Pons (tissue), 1 donor: ENCODE data around the gene ECSIT.

Experiments used
- DNase-seq: peaks from one replicate; pipeline ENCODE4 v3.0.0-alpha.2; 2016; ENCODE audit warnings: low spot score

ECSIT gene

DNA sequence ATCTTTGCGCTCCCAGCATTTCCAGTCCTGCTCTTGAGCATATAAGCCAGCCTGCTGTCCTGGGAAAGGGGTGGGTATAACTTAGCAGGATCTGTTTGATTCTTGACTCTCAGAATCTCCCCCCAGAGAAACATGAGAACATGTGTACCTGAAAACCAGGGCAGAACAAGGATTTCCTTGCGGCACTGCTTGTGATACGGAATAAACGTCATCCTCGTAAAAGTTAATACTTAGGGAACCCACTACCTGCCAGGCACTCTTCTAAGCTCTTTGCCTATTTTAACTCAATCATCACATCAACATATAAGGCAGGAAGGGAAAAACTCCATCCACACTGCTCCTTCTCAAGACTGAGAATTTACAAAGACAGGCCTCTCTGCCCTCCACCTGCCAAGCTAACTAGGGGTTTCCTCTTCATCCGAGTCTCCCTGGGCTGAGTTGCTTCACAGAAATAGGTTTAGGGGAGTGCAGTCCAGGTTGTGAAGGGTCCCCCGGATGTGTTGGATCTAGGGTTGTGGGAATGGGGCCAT lies 24.4 kb downstream of the ECSIT start:
- no peak for DNase-seq

DNA sequence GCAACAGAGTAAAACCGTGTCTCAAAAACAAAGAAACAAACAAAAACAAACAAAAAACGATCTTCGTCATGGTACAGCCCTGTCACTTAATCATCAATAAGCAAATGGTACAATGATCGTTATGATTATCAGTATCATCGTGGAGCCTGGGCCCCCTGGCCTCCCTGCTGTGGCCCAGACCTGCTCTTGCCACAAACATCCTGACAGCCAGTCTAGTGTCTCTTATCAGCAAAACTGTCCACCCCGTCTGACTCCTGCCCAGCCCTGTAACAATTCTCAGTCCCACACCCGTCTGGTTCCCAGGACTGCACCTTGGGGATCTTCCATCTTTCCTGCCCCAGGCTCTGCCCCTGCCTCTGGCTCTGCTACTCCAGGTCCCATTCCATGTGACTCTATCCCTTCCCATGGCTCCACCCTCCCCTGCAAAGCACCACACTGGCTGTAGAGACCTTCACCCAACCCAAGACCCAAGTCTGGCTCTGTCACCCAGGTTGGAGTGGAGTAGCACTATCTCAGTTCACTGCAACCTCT lies 29.0 kb downstream of the ECSIT start:
- no peak for DNase-seq

DNA sequence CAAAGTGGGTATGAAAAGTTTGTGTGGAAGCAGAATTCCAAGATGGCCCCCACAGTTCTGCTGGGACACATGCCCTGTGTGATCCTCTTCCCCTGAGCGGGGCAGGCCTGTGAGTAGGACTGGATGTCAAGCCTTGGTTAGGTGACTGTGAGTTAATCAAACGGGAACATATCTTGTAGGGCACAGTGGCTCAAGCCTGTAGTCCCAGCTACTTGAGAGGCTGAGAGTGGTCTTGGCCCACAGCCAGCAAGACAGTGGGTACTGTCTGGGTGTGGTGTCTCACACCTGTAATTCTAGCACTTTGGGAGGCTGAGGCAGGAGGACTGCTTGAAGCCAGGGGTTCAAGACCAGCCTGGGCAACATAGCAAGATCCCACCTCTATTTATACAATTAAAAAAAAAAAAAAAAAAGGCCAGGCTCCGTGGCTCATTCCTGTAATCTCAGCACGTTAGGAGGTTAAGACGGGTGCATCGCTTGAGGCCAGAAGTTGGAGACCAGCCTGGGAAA lies 29.7 kb downstream of the ECSIT start:
- DNase-seq = no peak

DNA sequence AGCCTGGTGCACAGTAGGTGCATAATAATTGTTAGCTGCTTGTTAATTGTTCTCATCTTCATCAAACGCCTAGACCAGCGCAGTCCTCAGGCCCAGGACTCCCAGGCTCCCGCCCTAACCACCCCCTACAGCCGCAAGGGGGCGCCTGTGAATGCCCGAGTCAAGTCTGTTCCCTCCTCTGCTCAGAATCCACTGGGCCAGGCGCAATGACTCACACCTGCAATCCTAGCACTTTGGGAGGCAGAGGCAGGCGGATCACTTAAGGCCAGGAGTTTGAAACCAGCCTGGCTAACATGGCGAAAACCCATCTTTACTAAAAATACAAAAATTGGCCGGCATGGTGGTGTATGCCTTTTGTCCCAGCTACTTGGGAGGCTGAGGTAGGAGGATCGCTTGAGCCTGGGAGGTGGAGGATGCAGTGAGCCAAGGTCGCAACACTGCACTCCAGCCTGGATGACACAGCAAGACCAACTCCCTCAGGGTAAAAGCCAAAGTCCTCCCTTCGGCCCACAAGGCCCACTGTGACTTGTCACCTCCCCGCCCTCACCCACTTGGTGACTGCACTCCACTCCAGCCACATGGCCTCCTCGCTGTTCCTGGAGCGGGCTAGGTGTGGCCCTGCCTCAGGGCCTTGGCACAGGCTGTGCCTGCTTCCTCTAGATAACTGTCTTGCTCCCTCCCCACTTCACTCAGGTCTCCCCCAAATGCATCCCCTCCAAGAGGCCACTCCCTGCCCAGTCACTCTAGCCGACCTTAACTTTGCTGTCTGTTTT lies 32.4 kb downstream of the ECSIT start:
- DNase-seq = peak; percentile 31

DNA sequence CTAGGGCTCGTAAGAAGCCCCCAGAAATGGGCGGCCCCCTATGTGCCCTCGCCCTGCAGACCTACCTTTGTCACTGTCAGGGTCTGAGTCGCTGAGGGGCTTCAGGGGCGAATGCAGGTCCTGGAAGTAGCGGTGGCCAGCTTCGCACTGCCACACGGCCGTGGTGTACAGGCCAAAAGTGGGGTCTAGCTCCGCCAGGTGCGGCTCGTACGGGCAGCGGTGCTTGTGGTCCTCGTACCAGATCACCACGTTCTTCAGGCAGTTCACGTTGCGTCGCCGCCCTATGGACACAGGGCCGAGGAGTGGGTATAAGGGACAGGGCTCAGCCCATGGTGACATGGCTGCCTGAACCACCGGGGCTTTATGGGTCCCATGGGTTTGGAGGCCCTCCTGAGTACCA lies 33.0 kb downstream of the ECSIT start:
- no peak for DNase-seq

DNA sequence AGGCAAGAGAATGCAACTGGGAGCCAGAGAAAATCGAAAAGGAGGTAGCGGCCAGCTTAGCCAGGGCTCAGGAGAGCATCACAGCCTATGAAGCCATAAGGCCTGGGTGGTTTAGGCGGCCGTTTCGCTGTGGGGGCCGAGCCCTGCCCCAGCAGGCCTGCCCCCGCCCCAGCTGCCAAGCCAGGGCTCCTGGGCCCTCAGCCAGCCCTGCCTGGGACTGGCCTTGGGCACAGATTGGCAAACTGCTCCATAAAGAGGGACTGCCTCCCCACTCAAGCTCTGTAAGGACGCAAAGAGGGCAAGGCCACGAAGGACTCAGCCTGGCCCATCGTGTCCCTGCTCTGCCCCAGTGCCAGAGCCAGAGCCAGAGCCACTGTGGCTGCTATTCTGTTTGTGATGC lies 33.5 kb downstream of the ECSIT start:
- DNase-seq = peak; percentile 15

DNA sequence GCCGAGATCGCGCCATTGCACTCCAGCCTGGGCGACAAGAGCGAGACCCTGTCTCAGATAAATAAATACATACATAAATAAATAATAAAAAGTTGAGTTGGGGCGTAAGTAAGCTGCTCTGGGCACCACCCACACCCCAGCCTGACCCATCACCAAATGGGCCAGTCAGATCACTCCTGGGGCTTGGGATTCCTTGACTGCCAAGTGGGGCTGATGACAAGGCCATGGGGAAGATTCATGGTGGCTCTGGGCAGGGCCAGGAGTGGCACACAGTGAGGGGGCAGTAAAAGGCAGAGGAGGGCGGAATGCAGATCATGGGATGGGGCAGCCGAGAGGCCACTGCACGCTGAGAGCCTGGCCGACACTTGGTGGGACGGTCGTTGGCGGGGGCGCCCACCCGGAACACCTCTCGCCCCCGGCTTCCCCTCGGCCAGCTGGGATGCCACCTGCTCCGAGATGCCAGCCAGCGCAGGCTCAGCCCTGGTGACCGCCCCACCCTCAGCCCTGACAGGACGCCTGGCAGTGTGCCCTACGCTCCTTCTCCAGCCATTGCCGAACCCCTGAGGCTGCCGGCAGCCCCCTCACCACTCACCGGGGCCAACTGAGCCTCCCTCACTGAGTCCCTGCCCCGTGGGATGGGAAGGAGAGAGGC lies 34.2 kb downstream of the ECSIT start:
- DNase-seq = no peak

DNA sequence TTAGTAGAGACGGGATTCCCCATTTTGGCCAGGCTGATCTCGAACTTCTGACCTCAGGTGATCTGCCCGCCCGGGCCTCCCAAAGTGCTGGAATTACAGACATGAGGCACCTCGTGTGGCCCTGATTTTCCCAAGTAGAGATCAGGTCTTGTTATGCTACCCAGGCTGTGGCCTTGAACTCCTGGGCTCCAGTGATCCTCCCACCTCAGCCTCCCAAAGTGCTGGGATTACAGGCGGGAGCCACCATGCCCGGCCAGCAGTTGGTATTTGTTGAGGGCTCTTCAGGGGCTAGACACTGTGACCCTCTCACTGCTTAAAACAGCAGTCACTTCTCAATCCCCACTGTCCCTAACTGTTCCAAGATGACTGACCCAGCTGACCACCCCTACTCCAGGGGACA lies 39.6 kb downstream of the ECSIT start:
- no peak for DNase-seq

DNA sequence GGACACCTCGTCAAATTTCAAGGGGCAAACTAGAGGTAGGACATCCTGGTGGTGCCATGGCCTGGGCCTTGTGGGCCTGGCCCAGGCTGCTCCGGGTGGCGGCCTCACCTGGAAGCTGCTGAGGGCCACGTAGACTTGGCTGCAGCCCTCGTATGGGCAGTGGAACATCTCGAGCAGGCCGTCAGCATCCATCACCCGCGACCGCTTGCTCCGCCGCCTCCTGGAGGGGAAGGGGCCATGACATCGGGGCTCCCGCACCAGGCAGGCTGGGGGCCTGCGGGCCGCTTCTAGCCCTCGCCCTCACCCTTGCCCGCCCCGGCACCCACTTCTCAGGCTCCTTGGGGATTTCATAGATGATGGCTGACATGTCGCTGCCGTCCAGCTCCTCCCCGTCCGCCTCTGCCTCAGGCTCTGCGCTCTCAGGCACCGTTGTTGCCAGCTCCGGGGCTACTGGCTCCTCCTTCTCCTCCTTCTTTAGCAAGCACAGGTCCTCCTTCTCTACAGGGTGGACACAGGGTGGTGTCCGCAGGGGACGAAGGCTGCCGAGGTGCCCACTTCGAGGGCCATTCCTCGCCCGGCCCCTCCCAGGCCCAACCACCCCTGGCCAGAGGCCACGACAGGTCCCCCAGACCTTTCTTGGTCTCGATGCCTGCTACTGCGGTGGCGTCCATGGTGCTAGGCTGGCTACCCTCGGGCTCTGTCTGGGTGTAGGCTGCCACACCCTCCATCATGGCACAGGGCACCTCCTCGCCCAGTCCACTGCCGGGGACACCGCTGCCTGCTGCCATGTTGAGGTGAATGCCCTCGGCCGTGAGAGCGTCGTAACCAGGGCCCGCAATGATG lies 42.1 kb downstream of the ECSIT start:
- DNase-seq = no peak

DNA sequence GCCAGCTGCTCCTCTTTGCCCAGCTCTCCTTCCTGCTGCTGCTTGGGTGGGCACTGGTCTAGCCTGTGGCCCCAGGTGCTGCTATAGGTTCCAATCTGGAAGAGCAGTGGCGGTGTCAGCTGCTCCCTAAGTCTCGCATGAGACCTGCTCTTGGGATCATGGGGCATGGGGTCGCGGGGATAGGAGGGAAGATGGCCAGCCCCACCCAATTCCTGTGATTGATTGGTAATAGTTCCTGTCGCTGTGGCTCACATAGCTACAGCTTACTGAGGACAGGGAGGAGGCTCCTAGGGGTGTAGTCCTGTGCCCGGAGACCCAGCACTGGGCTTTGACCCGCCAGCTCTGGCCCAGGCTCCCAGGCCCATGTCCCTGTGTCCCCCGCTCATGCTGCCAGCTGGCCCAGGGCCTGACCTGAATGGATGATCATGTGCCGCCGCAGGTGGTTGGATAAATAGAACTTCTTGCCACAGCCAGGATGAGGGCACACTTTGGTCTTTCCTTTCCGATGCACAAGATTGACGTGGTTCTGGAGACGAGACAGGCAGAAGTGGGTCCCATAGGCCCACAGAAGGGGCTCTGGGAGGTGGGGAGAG lies 43.6 kb downstream of the ECSIT start:
- no peak for DNase-seq

DNA sequence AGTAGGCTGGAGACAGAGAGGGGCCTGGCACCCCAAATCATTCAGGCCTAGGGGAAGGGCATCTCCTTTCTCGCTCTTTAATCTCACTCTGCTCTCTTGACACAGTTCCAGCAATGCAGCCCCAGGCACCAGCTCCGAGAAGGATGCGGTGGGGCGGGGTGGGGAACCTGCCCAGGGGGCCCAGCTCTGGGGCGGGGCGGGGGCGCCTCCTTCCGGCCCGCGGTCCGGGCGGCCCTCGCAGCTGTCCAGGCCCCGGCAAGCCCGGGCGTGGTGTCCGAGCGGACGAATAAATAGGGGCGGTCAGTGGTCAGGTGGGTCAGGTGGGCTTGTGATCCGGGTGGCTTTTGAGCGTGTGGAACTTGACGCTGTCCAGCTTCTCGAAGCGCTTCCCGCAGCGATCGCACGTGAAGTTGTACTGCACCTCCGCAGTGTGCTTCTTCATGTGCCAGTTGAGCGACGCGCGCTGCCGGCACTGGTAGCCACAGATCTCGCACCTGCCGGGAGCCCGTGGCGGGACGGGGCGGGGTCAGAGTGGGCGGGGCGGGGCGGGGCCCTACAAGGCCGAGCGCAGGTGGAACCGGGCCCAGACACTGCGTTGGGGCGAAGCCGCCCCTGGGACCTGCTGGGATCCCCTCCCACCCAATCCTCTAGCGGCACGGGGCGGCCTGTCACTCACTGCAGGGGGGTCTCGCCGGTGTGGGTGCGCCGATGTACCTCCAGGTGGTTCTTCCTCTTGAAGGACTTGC lies 45.4 kb downstream of the ECSIT start:
- DNase-seq = no peak

DNA sequence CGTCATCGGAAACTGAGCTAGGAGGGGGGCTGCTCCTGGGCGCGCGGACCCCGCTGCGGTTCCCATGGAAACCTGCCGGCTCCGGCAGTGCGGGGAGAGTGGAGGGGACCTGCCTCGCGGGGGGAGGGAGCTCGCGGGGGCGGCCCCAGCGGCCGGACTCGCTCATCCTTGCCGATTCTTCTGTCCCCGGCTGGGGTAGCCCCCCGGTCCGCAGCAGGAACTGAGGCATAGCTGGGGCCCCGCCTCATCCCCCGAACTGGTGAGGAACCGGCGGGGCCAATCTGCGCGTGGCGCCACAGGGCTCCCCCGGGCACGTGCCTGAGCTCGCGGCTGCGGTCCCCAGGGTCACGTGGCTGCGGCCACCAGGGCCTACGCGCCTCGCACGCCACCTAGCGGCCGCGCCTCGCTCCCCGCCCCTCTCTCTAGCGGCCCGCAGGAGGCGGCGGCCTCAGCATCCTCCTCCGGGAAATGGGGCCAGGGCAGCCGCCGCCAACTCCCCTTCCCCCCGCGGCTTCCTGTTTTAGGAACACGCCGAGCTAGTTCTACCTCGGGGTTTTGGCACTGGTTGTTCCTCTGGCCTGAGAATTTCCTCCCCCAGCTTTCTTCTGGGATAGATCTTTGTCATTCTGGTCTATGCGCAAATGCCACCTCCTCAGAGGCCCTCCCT lies 46.4 kb downstream of the ECSIT start:
- DNase-seq = peak; percentile 73

DNA sequence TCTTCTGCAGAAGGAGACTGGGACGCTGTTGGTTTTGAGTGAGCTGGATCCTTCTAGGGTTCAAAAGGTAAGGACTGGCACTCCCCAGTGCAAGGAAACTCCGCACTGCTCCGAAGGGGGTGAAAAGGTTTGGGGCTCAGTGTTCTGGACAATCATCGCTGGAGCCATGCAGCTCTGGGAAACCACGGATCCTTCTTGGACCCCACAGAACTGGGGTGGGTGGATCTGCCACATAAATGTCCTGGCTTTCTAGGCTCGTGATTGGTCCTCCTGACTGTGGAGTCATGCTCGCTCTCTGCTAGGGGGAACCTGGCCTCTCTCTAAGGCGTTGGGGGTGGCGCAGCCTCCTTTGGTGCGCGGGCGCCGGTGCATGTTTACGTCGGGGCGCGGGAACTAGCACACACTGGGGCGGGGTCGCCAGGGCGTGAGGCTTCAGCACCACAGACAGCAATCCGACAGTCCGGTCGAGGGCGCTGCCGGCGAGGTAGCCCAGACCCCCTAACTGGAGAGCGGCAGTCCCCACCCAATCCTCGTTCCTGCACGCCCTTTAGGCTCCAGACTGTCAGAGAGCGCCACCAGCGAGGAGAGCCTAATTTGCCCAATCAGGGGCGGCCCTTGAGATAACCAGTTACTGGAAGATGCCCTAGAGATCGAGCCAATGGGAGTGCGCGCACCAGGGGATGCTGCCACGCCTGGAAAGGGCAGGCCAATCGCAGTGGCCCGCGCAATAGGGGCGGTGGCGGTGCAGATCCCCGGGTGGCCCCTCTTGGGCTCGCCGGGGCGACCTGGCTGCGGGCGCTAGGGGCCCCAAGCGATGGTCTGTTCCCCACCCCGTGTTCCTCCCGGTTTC lies 47.2 kb downstream of the ECSIT start:
- peak; percentile 98 for DNase-seq

DNA sequence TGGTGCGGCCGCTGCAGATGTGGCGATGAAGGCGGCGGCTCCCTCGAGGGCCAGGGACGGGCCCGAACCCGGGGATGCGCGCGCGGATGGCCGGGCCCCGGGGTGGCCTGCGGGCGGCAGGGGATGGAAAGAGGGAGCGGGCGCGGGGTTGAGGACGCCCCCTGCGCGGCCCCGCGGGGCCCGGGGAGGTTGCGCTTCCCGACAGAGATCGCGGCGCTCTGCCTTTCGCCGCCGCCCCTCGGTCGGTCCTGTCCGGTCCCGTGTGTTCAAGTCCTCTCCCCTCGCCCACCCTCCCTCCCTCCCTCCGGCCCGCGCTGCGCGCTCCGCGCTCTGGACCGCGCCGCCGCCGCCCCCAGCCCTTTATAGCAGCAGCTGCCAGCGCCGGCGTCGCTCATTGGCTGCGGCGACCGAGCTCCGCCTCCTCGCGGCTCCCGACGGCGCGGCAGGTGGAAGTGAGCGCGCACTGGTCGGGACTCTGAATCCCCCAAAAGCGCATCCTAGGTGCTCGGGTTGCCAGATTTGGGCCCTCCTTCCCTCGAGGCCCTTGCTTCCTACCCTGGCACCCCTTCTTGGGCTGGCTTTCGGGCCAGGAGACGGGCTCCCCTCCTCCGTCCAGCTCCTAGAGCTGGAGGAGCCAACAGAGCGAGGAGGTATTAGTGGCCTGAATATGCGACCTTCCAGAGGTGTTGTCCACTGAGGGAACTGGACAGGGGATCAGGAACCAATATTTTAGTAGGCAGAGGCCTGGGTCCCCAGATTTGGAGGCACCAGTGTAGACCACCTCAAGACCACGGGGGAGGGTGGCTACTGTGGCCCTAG lies 48.0 kb downstream of the ECSIT start, which contains the start of gene ELAVL3:
Gene ELAVL3 (minus strand): TSS at position 332 of the 819 bp plus-strand sequence. CDS start 438 bp downstream, outside the sequence.
- peak; percentile 65 for DNase-seq

DNA sequence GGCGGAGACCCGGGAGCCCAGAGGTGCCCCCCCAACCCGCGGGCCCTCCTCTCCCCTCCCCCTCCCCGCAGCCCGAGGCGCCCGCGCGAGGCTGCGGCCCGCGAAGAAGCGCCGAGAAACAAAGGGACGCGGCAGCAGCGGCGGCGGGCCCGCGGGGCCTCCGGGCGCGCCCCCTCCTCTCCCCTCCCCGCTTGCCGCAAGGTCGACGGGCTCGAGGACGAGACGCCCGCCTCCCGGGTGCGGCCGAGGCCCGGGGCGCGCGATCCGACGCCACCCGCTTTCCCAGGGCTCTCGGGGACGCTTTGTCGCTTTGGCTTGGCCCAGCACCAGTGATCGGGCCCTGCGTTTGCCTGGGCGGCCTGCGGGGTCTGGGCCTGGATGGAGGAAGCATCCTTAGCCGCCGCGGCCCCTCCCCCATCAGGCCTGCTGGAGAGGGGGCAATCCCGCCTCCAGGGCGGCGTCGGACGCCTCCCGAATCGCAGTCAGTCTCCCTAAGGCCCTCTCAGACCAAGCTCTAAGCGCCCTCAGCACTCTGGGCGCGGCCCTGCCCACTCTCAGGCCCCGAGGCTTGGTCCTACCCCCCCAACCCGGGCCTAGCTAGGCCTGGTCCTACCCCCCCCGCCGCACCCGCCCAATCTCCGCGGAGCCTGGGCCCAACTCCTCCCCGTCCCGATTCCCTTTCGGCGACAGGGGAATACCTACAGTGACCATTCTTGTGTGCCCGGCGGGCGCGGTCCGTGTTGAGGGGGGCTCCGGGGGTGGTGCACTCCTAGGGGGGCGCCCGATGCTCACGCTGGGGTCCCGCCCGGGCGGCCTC lies 48.8 kb downstream of the ECSIT start:
- DNase-seq = peak; percentile 19

DNA sequence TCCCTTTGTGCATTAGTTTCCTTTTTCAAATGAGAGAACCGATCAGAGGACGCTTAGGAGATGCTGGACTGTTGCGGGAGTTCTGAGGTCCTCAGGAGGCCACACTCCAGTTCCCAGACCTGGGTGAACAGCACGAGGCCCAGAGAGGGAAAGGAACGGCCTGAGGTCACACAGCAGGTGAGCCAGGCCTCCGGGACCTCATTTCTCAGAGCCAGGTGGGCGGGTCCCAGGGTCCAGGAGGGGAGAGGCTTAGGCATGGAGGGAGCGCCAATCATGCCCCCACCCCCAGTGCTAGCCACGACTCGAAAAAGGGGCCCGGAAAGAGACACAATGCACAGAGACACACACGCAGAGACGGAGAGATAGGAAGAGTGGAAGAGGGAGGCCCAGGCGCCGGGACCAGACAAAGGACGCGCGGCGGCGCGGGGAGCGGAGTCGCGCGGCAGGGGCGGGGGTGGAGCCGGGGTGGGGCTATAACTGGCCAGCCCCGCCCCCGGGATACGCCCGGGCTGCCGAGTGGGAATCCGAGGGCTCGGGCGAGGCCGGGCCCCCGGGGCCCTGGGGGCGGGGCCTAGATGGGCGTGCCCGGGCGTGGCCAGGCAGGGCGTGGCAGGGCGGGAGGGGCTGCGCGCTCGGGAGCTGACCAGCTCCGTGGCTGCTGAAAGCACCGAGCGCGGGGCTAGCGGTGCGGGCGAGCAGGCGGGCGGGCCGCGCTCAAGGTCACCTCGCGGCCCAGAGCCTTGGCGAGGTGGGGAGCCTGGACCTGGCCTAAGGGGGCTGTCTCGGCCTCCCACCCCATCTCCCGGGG lies 49.6 kb downstream of the ECSIT start:
- DNase-seq = peak; percentile 85
